ENCODE measurements around the gene JAZF1.
"Not testable (repeated sequence)": the region's sequence is repeated elsewhere in the genome, so short reads cannot be mapped to it uniquely, and the experiment has no call there.

Gene JAZF1

DNA sequence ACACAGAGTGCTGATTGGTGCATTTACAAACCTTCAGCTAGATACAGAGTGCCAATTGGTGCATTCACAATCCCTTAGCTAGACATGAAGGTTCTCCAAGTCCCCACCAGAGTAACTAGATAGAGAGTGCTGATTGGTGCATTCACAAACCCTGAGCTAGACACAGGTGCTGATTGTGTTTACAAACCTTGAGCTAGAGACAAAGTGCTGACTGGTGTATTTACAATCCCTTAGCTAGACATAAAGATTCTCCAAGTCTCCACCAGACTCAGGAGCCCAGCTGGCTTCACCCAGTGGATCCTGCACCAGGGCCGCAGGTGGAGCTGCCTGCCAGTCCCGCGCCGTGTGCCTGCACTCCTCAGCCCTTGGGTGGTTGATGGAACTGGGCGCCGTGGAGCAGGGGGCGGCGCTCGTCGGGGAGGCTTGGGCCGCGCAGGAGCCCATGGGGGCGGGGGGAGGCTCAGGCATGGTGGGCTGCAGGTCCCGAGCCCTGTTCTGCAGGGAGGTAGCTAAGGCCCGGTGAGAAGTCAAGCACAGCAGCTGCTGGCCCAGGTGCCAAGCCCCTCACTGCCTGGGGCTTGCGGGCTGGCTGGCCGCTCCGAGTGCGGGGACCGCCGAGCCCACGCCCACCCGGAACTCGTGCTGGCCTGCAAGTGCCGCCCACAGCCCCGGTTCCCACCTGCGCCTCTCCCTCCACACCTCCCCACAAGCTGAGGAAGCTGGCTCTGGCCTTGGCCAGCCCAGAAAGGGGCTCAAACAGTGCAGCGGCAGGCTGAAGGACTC lies 323.7 kb downstream of the JAZF1 start:
- DNase-seq (ENCODE audit: low read depth in 4 of 4, low spot score in 1 of 4): not testable (repeated sequence)

DNA sequence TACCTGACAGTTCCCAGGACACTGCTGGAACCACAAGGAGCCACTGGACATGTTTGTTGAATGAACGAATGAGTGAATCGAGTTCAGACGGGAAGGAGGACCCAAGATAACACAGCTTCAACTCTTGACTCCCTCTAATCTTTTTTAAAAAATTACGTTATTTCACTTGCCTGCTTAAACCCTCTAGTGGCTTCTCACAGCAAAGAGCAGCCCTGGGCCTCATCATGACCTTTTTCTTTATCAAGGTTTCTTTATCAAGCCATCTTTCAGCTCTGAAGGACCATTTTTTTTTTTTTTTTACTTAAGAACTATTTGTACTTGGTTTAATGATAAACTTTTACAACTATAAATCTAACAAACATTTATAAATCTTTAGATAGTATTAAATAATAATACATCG lies 330.1 kb downstream of the JAZF1 start:
- DNase-seq (ENCODE audit: low read depth in 4 of 4, low spot score in 1 of 4): no peak

DNA sequence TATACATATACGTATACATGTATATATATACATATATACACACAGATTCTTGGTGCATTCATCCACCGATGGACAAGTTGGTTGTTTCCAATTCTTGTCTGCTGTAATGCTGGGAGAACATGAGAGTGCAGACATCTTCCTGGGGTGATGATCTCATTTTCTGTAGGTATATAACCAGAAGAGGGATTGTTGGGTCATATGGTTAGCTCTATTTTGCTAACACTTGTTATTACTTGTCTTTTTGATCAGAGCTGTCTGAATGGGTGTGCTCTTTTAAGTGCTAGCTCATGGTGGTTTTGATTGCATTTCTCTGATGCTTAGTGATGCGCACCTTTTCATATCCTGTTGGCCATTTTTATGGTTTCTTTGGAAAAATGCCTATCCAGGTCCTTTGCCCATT lies 334.2 kb downstream of the JAZF1 start:
- no peak for DNase-seq (ENCODE audit: low read depth in 4 of 4, low spot score in 1 of 4)

DNA sequence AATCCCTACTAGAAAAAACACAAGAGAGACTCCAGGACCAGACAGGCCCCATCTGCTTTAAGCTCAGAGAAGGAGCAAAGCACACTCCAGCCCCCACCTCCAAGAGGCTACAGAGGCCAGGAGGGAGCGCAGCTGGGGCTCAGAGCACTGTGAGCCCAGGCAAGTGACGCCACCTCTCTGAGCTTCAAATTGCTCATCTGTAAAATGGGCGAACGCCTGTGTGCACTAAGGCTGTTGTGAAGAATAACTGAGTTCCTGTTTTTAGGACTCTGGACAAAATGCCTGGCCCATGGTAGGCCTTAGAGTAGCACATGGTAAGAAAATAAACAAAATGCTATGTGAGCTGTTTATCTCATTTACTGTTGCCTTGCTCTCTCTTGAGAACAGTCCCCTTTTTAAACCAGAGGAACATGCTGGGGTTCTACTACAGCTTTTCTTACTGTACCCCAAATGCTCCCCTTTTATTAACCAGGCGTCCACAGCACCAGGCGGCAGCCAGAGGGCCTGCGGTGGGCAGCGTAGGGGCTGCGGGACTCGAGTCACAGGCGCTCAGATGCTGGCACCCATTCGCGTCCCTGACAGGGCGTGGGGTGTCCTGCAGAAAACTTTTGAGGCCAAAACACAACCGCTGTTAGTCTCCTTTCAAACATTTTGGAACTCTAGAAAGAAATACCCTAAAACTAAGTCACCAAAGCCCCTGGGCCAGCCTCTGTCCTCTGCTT lies 336.9 kb downstream of the JAZF1 start:
- DNase-seq (ENCODE audit: low read depth in 4 of 4, low spot score in 1 of 4): no peak

DNA sequence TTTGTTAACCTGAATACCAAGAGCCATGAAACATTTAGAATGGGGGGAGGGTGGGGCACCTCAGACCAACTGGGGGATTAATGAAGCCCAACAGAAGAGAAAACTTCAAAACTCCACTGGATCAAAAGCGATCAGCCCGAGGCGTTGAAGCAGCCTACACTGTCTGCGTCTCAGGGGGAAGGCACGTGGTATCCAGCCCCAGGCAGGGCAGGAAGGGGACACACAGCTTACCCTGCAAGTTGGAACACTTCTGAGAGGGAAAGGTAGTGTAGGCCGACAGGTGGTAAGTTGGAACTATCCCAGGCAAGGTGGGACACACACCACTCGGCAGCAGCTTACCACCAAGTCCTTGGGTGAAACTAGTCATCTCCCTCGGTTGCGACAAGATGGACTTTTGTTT lies 337.7 kb downstream of the JAZF1 start:
- DNase-seq (ENCODE audit: low read depth in 4 of 4, low spot score in 1 of 4): no peak

DNA sequence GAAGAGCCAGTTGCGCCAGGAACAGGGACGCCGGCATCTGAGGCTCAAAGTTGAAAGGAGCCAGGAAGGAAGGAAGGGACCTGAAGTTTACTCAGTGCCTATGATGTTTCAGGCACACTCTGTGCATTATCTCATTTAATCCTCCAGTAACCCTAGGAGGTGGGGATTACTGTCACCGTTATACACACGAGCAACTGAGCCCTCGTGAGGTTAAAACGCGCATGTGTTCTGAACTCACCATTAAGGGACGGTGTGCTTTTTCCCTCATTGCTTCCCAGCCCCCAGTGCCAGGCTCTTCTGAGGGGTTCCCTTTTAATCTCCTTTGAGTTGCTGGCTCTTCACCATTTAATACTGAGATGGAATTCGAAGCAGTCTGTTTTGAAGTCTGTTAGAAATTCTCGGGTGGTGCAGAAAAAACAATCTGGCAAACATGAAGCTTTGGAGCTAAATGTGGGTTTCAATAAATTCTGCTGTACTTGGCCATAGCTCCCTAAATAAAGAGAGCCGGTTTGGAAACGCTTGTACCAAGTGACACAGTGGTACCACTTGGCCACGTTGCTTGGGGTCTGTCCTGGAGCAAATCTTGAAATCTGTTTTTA lies 338.4 kb downstream of the JAZF1 start:
- DNase-seq (ENCODE audit: low read depth in 4 of 4, low spot score in 1 of 4): no peak

DNA sequence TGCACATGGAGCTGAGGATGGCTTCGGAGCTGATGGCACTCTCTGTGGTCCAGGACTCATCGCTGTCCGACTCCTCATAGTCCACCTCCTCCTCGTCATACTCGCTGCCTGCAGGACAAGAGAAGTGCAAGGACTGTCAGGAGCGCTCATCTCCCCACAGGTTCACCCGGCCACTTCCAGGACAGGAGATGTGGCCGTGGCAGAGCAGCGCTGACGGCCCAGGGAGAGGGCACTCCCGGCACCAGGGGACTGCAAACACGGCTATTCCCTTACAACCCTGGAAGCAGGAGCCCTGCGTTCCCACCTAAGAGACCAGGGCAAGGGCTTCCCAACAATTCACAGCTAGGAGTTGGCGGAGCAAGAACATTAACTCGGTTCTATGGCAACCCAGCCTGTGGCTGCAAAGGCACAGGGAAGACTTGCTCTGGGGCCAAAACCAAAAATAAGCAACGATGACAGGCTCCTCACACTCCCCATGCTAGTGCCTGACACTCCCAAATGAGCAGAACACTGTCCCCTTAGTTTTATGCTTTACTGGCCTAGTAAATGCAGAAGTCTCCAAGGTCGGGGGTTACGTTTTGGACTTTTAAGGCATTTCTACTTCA lies 339.7 kb downstream of the JAZF1 start:
- DNase-seq (ENCODE audit: low read depth in 4 of 4, low spot score in 1 of 4): no peak

DNA sequence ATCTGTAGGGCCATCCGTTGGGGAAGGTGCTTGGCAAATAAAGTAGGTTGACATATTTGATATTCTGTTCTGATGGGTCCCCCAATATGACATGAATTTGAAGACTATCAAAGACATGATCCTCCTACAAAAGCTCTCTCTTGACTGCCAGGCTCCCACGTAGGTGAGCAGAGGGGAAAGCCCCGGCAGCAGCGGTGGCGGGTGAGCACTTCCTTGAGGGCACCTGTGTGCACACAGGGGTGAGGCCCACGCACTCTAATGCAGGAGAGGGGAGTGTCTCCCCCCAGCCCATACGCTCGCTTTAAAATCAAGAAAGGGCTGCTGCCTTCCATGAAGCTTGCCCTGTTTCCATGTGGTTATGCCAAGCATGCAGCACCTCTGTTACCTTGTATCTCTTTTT lies 340.3 kb downstream of the JAZF1 start:
- DNase-seq (ENCODE audit: low read depth in 4 of 4, low spot score in 1 of 4): peak in 2 of 4 experiments; percentile 2 to 9

DNA sequence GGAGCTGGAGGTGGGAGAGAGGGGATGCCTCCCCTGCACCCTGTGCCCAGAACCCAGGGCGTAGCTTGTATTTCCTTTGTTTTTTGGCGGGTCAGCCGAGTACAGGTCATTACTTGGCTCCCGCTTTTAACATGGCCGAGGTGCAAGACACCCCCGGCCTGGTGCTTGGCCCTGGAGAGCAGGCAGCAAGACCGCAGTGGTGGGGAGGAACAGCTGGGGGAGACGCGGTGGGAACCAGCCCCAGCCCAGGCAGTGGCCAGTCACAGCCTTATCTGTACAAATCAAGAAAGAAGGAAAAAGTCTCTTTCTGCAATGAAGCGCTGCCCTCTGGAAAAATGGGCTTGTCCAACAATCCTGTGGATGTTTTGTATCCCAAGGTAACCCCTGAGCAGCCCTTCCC lies 341.5 kb downstream of the JAZF1 start:
- no peak for DNase-seq (ENCODE audit: low read depth in 4 of 4, low spot score in 1 of 4)

DNA sequence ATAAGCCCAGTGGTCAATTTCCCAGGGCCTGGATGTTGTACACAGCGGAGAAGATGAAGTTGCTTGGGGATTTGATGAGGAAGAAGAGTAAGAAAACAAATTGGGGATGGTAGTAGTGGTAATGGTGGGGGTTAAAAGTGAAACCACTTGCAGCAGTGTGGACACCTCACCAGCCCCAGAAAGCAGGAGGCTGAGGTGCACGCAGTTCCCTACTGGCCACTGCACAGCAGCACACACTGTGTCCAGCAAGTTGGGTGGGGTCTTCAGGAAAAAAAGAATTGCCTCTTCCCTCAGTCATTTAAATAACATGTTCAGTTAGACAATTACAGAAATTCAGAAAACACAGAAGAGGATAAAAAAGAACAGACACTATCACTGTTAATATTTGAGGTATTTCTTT lies 344.1 kb downstream of the JAZF1 start:
- no peak for DNase-seq (ENCODE audit: low read depth in 4 of 4, low spot score in 1 of 4)

DNA sequence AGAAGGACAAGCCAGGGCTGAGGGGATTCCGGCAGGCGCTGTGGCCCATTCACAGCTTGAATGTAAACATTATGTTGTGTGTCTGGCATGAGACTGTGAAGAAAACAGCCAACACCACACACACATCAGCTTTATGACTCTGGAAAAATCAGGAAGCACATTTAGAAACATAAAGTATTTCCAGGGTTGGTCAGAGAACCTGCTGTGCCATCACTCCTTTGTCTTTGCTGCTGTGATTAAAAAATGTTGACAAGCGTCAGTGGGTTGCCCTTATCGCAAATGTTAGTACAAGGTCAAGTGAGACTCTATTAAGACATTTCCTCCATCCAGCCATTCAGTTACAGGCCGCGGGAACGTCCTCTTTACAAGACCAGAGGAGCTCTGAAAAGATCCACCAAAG lies 345.2 kb downstream of the JAZF1 start:
- no peak for DNase-seq (ENCODE audit: low read depth in 4 of 4, low spot score in 1 of 4)

DNA sequence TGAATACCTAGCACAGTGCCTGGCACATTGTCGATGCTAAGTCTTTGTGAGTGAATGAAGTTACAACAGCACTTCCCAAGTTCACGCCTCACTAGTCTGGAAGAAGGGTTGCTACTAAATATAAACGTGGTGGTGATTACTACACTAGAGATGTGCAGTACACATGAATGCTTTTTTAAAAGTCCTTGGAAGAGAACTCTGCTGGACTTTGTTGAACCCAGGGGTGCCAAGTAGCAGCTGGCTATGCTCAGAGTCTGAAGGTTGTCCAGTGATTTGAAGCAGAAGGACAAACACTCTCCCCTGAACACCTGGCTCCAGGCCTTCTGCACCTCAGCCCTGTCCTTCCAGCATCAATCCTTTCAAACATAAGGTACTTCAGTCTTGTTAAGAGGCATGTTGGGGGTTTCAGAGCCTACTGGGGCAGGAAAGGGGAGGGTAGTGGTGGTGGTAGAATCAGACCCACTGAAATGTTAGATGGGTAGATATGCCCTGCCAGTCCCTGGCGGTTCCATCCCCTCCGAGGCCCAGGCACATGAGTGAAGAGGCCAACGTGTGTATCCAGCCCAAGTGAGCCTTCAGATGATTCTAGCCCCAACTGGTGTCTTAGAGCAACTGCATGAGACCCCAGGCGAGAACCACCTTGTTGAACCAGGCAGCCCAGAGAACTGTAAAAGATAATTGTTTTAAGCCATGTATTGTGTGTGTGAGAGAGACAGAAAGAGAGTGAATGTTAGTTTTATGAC lies 346.2 kb downstream of the JAZF1 start:
- no peak for DNase-seq (ENCODE audit: low read depth in 4 of 4, low spot score in 1 of 4)

DNA sequence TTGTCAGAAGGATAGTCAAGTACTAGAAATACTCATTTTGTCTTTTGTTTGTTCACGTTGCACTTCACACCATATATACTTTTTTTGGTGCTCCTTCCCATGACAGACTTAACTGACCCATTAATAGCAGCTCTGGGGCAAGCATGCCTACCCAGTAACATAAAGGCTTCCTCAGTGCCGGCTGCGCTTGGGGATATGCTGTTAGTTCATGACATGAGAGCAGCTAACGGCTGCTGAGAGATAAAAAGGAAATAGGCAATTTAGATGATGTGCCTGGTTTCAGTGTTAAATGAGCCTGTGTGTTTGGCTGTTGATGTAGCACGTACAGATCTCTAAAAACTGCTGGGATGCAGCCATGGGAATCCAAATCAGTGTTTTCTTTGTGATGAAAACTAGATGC lies 354.2 kb downstream of the JAZF1 start:
- DNase-seq (ENCODE audit: low read depth in 4 of 4, low spot score in 1 of 4): no peak

DNA sequence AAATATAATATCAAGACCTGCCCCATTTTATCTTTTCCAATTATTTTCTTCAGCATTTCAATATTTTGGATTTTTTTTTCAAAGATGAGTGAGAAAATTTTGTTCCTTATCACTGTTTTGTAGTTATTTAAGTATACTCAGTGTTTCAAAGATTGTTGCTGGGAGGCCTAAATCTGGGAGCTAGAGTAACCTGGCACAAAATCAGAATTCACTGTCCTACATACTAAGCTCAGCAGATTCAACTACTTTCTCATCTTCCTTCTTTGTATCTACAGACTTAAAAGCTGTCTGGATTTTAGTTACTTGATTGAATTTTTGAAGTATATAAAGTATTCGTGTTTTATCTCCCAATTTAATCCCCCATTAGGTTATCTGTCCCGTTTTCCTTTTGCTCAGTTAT lies 354.7 kb downstream of the JAZF1 start:
- no peak for DNase-seq (ENCODE audit: low read depth in 4 of 4, low spot score in 1 of 4)

DNA sequence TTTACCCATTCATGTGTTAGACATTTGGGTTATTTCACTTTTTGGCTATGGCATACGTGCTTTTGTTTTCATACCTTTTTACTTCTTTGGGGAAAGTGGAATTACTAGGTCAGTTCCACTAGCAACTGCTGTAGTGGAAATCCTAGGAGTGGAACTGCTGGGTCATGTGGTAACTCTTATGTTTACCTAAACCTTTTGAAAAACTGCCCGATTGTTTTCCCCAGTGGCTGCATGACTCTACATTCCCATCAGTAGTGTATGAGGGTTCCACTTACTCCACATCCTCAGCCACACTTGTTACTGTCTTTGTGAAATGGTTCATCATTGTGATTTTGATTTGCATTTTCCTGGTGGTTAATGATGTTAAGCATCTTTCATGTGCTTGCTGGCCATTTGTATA lies 358.4 kb downstream of the JAZF1 start:
- DNase-seq (ENCODE audit: low read depth in 4 of 4, low spot score in 1 of 4): no peak

DNA sequence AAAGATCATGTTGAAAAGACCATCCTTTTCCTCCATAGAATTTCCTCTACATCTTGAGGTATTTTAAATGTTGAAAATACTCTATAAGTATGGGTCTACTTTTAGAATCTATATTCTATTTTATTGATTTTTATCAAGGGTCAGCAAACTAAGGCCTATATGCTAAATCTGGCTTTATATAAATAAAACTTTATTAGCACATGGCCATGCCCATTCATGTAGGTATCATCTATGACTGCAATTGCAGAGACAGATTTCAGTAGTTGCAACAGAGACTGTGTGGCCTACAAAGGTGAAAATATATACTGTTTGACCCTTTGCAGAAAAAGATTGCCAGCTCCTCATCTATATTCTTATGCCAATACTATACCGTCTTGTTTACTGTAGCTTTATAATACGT lies 367.9 kb downstream of the JAZF1 start:
- no peak for DNase-seq (ENCODE audit: low read depth in 4 of 4, low spot score in 1 of 4)

DNA sequence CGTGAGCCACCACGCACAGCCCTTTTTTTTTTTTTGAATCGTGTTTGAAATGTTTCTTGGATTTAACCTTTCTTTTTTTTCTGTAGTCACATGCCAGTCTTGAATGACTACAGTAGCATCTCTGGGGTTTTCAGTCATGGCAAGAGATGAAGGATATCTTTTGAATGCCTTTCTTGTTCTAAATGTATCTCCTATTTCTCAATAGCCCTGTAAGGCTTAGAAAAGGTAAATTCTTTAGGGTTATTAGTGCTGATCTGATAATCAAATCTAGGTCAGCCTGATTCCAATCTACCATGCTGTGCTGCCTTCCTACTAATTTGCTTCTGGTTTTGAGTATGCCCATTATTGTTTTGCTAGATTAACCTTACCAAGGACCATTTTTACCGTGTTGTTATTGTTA lies 370.4 kb downstream of the JAZF1 start:
- DNase-seq (ENCODE audit: low read depth in 4 of 4, low spot score in 1 of 4): no peak

DNA sequence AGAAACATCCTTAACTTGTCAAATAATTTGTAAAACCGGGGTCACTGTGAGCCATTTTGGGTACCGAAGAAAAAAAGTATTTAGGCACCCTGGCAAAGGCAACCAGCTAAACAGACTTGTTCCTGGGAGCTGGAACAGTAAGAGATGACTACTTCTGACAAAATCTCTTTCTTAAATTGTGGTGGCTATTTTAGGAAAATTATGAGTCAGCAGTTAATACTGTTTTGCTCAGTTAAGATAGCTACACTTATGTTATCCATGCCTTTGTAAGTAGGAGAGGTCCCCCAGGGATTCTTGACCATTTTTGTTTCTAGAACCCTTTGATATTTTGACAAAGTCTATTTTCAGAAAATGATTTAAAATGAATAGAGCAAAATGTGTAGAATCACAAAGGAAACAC lies 372.0 kb downstream of the JAZF1 start:
- DNase-seq (ENCODE audit: low read depth in 4 of 4, low spot score in 1 of 4): no peak

DNA sequence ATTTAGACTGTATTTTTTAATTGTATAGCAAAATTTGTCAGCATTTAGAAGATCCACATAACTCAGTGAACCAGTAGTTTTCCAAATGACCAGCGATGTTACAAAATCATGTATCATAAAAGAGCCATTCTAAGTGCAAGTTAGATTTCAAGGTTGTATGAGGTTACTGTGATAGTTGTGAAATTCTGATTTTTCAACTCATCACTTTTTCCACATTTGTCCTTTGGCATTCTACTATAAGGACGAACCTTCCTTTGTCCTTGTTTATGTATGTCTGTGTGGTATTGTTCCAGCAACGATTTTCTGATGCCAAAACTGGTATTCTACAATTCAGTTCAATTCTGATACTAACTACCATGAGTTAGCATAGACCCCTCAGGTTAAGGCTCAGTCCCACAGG lies 376.5 kb downstream of the JAZF1 start:
- DNase-seq (ENCODE audit: low read depth in 4 of 4, low spot score in 1 of 4): no peak

DNA sequence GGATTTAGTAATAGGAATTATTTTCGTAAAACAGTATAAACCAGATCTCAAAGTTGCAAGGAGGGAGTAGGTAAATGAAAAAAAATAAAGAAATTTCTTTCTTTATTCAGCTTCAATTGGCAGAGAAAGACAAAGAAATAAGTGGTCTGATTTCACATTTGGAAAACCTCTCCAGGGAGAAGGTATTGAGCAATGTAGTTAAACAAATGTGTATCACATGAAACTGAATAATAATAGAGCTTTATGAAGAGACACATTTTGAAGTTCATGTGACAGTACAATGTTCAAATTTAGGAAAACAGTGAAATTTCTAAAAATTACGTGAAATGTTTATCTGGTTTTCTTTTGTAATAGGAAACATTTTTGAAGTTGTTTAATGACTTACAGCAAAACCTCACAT lies 377.6 kb downstream of the JAZF1 start:
- DNase-seq (ENCODE audit: low read depth in 4 of 4, low spot score in 1 of 4): no peak

DNA sequence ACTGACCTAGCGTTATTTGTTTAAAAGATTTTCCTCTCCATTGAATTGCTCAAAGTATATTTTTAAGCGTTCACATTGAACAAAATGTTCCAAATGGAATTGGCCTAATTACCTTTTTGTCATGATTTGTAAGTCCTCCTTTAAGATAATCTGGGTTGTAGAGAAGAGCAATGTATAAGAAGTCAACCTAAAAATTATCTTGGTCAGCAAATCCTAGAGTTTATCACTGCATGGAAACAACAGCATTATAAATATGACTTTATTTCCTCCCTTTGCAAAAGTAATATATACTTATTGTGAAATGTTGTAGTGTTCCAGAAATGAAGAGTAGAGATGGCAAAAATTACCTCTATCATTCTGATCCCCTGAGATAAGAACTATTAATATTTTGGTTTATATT lies 381.4 kb downstream of the JAZF1 start:
- DNase-seq (ENCODE audit: low read depth in 4 of 4, low spot score in 1 of 4): no peak
